ENCODE results near the gene TEAD2.
"Not testable (repeated sequence)": the region's sequence is repeated elsewhere in the genome, so short reads cannot be mapped to it uniquely, and the experiment has no call there.

Gene TEAD2

GRCh38 chr19:49347191-49347590, 15.0 kb downstream of the TEAD2 start:
- no peak for DNase-seq

GRCh38 chr19:49344505-49345423, 17.5 kb downstream of the TEAD2 start:
- no peak for DNase-seq

DNA sequence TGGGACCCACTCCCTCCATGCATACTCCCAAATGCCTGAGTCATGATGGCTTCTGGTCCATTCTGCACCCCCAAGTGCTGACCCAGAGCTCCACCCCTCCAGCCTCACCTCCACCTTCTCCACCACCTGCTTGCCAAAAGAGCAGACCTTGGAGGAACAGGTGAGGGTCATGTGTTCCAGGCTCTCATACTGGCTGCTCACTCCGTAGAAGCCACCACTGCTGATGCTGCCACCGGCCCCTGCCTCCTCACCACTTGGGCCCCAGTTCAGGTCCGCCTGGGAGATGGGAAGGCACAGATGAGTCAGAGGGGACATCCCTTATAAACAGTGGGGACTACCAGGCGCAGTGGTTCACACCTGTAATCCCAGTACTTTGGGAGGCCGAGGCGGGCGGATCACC, 19.1 kb downstream of the TEAD2 start:
- DNase-seq: no peak

DNA sequence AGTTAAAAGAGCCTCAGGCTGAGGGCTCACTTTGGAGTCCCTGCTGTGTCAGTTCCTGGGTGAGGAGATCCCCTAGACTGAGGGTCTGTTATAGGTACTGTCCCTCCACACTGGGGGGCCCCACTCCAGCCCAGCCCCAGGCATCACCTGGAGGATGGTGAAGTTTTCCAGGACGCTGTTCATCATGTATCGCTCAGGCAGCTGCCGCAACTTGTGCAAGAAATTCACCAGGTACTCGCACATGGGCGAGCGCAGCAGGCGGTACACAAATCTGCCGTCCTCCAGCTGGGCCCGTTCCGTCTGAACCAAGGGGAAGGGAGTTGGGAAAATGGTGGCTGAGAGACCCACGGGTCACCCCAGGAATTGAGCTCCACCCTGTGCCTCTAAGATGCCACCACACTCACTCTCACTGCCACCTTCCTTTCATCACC, 19.9 kb downstream of the TEAD2 start:
- no peak for DNase-seq

DNA sequence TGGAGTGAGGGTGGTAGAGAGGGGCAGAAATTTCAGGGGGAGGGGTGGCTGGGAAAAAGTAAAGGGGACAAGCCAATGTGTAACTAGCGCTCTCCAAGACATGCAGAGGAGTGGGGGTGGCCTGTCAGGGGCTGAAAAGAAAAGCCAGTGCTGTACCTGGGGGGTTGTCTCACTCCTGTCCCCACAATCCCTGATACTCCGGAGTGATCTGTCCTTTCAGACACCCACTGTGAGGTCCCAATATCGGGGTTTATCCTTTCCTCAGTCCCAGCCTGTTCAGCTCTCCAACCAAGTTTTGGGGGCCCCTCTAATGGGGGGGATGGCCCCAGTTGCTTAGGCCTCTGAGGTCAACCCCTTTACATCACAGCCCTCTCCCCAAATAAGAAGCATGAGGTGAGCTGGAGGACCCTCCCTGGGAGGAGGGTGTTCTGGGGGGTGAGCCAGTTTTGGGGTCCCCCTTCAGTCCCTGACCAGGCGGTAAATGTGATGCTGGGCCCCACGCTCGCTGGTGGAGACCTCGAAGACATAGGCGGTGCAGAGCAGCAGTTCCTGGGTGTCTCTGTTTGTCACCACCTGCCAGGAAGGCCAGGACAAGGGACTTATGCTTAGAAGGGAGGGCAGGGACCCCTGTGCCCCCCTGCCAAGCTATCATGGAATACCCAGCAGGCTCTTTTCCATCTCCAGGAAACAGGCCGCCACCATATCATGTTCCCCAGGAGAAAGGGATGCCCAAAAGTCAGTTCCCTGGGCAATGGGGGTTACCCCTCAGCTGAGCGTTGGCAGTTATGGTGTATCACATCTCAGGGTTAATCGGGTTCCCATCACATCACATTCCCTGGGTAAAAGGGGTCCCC, 21.1 kb downstream of the TEAD2 start:
- DNase-seq: no peak

DNA sequence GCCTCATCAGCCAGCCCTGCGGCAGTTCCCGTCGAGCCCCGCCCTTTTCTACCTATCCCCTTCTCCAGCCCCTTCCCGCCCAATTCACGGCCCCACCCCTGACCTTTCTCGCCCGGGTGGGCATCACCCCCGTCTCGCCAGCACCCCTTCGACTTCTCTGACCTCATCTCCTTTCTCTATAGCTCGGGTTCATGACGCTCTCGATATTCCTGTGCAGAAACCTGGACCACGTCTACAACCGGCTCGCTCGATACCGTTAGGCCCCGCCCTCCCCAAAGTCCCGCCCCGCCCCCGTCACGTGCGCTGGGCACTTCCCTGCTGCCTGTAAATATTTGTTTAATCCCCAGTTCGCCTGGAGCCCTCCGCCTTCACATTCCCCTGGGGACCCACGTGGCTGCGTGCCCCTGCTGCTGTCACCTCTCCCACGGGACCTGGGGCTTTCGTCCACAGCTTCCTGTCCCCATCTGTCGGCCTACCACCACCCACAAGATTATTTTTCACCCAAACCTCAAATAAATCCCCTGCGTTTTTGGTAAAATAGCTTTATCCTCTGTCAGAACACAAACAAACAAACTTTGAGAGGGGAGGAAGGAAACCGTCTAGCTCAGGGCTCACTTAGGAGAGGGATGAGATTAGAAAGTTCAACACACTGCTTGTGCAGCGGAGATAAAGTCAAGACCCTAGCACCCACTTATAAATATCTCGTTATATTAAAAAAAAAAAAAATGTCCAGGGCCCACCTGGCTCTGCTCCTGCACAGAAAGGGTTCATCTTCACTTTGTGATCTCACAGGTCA, 21.9 kb downstream of the TEAD2 start:
- no peak for DNase-seq

DNA sequence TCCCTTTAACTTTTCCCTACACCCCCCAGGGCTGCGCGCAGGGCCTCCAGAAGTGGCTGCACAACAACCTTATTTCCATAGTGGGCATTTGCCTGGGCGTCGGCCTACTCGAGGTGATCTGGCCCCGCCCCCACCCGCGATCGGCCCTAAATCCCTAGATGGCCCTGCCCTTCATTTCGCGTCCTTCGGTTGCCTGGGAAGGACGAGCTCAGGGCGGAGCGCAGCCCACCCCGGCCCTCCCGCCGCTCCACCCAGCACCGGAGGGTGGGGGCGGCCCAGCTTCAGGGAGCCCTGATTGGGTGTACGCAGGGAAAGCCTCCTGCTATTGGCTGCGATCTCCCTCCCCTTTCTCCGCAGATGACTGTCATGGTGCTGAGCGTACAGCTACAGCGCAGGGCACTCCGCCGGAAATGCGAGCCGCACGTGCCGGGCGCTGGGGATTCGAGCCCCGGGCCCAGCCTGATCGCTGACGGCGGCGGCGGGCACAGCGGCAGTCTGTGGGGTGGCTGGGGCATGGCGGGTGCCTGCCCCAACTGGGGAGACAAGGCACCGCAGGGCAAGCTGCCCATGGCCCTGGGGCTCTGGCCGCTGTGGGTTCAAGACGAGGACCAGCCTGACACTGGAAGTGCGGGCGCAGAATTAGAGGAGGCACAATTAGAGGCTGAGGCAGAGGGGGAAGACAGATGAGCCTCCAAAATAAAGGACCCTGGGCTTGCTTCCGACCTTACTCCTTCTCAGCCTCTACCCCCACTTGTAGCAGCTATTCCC, 22.7 kb downstream of the TEAD2 start:
- DNase-seq: no peak

DNA sequence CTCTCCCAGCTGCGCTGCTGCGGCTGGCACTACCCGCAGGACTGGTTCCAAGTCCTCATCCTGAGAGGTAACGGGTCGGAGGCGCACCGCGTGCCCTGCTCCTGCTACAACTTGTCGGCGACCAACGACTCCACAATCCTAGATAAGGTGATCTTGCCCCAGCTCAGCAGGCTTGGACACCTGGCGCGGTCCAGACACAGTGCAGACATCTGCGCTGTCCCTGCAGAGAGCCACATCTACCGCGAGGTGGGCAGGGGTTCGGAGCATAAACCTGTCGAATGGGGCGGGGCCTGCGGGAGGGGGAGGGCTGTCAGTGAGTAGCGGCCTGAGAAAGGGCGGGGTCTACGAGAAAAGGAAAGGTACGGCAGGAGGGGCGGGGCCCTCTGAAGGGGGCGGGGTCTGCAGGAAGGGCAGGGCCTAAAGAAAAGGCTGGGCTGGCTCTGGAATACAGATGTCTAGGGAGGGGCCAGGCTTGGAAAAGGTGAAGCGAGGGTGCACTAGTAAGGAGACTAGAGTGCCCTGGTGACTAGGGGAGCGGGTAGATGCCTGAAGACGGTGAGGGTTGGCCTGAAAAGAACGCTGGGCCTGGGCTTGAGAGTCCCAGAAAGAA, 23.4 kb downstream of the TEAD2 start:
- no peak for DNase-seq

GRCh38 chr19:49338023-49338677, 24.1 kb downstream of the TEAD2 start:
- no peak for DNase-seq

- no peak for DNase-seq
Measured at GRCh38 chr19:49337267-49338022, 24.8 kb downstream of the TEAD2 start.

GRCh38 chr19:49336482-49337266, 25.5 kb downstream of the TEAD2 start:
- no peak for DNase-seq

DNA sequence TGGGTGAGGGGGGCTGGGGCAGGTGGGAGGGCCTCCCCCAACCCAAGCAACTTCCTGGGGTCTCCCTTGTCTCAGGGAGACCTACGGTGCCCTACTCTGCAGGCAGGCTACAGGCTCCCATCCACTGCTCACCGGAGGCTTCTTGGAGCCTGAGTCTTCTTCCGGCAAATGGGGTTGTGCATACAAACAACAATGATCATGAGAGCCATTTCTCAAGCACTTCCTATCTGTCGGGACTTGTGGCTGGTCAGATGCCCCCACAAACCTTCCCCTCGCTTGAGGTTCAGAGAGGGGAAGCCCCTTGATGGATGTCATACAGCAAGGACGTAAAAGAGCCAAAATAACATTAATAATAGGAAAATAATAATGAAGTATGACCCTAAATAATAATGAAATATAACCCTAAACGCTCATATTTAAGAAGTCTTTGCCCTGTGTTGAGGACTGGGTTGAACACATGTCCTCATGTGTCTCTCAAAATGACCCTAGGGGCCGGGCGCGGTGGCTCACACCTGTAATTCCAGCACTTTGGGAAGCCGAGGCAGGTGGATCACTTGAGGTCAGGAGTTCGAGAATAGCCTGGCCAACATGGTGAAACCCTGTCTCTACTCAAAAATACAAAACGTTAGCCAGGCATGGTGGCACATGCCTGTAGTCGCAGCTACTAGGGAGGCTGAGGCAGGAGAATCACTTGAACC, 26.3 kb downstream of the TEAD2 start:
- DNase-seq: peak; percentile 38

- peak; percentile 80 for DNase-seq
Measured at GRCh38 chr19:49335071-49335783, 27.0 kb downstream of the TEAD2 start, which contains the start of gene CD37. TSS of gene CD37 (plus strand) at chr19:49335406. CDS start at chr19:49335541, 135 bp downstream.

GRCh38 chr19:49333811-49334288, 28.4 kb downstream of the TEAD2 start:
- DNase-seq: no peak

DNA sequence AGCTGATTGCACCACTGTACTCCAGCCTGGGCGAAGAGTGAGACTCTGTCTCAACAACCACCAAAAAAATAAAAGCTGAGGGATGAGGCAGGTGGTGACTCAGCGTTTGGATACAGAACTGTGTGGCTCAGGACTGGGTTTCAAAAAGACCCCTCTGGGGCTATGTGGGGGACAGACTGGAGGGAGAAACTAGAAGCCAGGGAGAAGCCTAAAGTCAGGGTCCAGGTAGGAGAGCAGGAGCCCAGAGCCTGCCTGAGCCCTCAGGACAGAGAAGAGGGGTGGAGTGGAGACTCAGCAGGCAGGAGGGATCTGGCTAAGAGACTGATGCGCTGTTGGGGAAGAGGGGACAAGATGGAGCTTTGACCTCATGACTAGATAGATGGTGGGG, 28.8 kb downstream of the TEAD2 start:
- no peak for DNase-seq

- not testable (repeated sequence) for DNase-seq
Measured at GRCh38 chr19:49332691-49333417, 29.4 kb downstream of the TEAD2 start.

- peak; percentile 87 for DNase-seq
Measured at GRCh38 chr19:49331616-49332055, 30.6 kb downstream of the TEAD2 start.
